ENCODE results near the gene DIP2A.
"Not testable (repeated sequence)": the region's sequence is repeated elsewhere in the genome, so short reads cannot be mapped to it uniquely, and the experiment has no call there.

The DIP2A gene

GRCh38 chr21:46448108-46448507 lies 10.6 kb upstream of the DIP2A start:
- DNase-seq (ENCODE audit: low spot score) = no peak

GRCh38 chr21:46448855-46449254 lies 9.8 kb upstream of the DIP2A start:
- not testable (repeated sequence) for DNase-seq (ENCODE audit: low spot score)

- DNase-seq (ENCODE audit: low spot score) = no peak
Measured at GRCh38 chr21:46452710-46453109, 6.0 kb upstream of the DIP2A start.

GRCh38 chr21:46454142-46454541 lies 4.5 kb upstream of the DIP2A start:
- no peak for DNase-seq (ENCODE audit: low spot score)

- peak; percentile 62 for DNase-seq (ENCODE audit: low spot score)
Measured at GRCh38 chr21:46454634-46455390, 3.9 kb upstream of the DIP2A start.

GRCh38 chr21:46455575-46456385 lies 2.9 kb upstream of the DIP2A start:
- peak; percentile 92 for DNase-seq (ENCODE audit: low spot score)

GRCh38 chr21:46456750-46457149 lies 1.9 kb upstream of the DIP2A start:
- DNase-seq (ENCODE audit: low spot score) = no peak

- DNase-seq (ENCODE audit: low spot score) = no peak
Measured at GRCh38 chr21:46457801-46458314, 833 bp upstream of the DIP2A start.

GRCh38 chr21:46459024-46459355 lies 299 bp downstream of the DIP2A start:
- DNase-seq (ENCODE audit: low spot score) = no peak

- DNase-seq (ENCODE audit: low spot score) = no peak
Measured at GRCh38 chr21:46459356-46460112, 843 bp downstream of the DIP2A start.

- DNase-seq (ENCODE audit: low spot score) = no peak
Measured at GRCh38 chr21:46461909-46462308, 3.2 kb downstream of the DIP2A start.

- not testable (repeated sequence) for DNase-seq (ENCODE audit: low spot score)
Measured at GRCh38 chr21:46465153-46465552, 6.5 kb downstream of the DIP2A start.

- DNase-seq (ENCODE audit: low spot score) = no peak
Measured at GRCh38 chr21:46465651-46466050, 7.0 kb downstream of the DIP2A start.

GRCh38 chr21:46468108-46468774 lies 9.6 kb downstream of the DIP2A start:
- no peak for DNase-seq (ENCODE audit: low spot score)

GRCh38 chr21:46469275-46469674 lies 10.6 kb downstream of the DIP2A start:
- no peak for DNase-seq (ENCODE audit: low spot score)

GRCh38 chr21:46471514-46471913 lies 12.8 kb downstream of the DIP2A start:
- DNase-seq (ENCODE audit: low spot score) = no peak

GRCh38 chr21:46472246-46472645 lies 13.6 kb downstream of the DIP2A start:
- no peak for DNase-seq (ENCODE audit: low spot score)

- DNase-seq (ENCODE audit: low spot score) = no peak
Measured at GRCh38 chr21:46474382-46474781, 15.7 kb downstream of the DIP2A start.

GRCh38 chr21:46475296-46475695 lies 16.6 kb downstream of the DIP2A start:
- DNase-seq (ENCODE audit: low spot score) = no peak

GRCh38 chr21:46477765-46478164 lies 19.1 kb downstream of the DIP2A start:
- DNase-seq (ENCODE audit: low spot score) = no peak

- no peak for DNase-seq (ENCODE audit: low spot score)
Measured at GRCh38 chr21:46478910-46479309, 20.2 kb downstream of the DIP2A start.

GRCh38 chr21:46480466-46480865 lies 21.8 kb downstream of the DIP2A start:
- DNase-seq (ENCODE audit: low spot score) = no peak

Measured in COLO829 (cell line).